ENCODE data around the gene TLX3. TPM values are rescaled to one million over a fixed set of nuclear protein-coding genes. Genes with fewer than 3 reads are reported as not detected.

TLX3 gene
- total RNA-seq, 4 donors from 2014 or later = not detected

- Histone ChIP-seq H3K9me3 (no peaks in the 10 kb centered on the region), H3K4me1 (peaks cover 0 to 56% (median 0%) of the 10 kb centered on the region in 4 donors), H3K27me3 (peaks cover 0 to 71% of the 10 kb centered on the region in 2 donors), H3K4me3 (peak overlapping the region in 1 of 4 donors; percentile 6), H3K36me3 (no peaks in the 10 kb centered on the region), H3K27ac (no peak overlapping the region)
- TF ChIP-seq CTCF (IDR thresholded peaks at IDR 0.05) (no peak), POLR2A (IDR thresholded peaks at IDR 0.05) (no peak)
- no peak for DNase-seq
Observed at GRCh38 chr5:171315386-171315891, 6.4 kb downstream of the TLX3 start.

- Histone ChIP-seq H3K27me3 (peaks cover 0 to 67% of the 10 kb centered on the region in 2 donors), H3K4me1 (peaks cover 0 to 52% (median 0%) of the 10 kb centered on the region in 4 donors), H3K9me3 (no peaks in the 10 kb centered on the region), H3K36me3 (no peaks in the 10 kb centered on the region), H3K27ac (no peak overlapping the region), H3K4me3 (peak overlapping the region in 1 of 4 donors; percentile 1)
- DNase-seq = no peak
- TF ChIP-seq POLR2A (IDR thresholded peaks at IDR 0.05) (no peak), CTCF (IDR thresholded peaks at IDR 0.05) (no peak)
Observed at GRCh38 chr5:171315925-171316257, 6.8 kb downstream of the TLX3 start.

- Histone ChIP-seq H3K4me1 (peaks cover 0 to 46% (median 0%) of the 10 kb centered on the region in 4 donors), H3K9me3 (no peaks in the 10 kb centered on the region), H3K27ac (no peak overlapping the region), H3K4me3 (peak overlapping the region in 1 of 4 donors; percentile 1), H3K36me3 (no peaks in the 10 kb centered on the region), H3K27me3 (peaks cover 0 to 61% of the 10 kb centered on the region in 2 donors)
- TF ChIP-seq POLR2A (IDR thresholded peaks at IDR 0.05) = no peak
- TF ChIP-seq CTCF (IDR thresholded peaks at IDR 0.05) = no peak
- DNase-seq = no peak
Observed at GRCh38 chr5:171316258-171317121, 7.4 kb downstream of the TLX3 start.

- H3K27ac ChIP-seq = no peak overlapping the region
- peaks cover 0 to 54% of the 10 kb centered on the region in 2 donors for H3K27me3 ChIP-seq
- H3K36me3 ChIP-seq = no peaks in the 10 kb centered on the region
- DNase-seq = no peak
- H3K4me3 ChIP-seq = no peak overlapping the region
- no peaks in the 10 kb centered on the region for H3K9me3 ChIP-seq
- TF ChIP-seq POLR2A (IDR thresholded peaks at IDR 0.05) (no peak), CTCF (IDR thresholded peaks at IDR 0.05) (no peak)
- H3K4me1 ChIP-seq = peaks cover 0 to 38% (median 0%) of the 10 kb centered on the region in 4 donors
Observed at GRCh38 chr5:171317230-171317629, 8.2 kb downstream of the TLX3 start.

GRCh38 chr5:171318026-171318425 lies 9.0 kb downstream of the TLX3 start:
- H3K4me3 ChIP-seq = no peak overlapping the region
- H3K36me3 ChIP-seq = no peaks in the 10 kb centered on the region
- H3K9me3 ChIP-seq = no peaks in the 10 kb centered on the region
- TF ChIP-seq CTCF (IDR thresholded peaks at IDR 0.05) (no peak), POLR2A (IDR thresholded peaks at IDR 0.05) (no peak)
- H3K4me1 ChIP-seq = peaks cover 0 to 32% (median 0%) of the 10 kb centered on the region in 4 donors
- no peak for DNase-seq
- H3K27me3 ChIP-seq = peaks cover 0 to 48% of the 10 kb centered on the region in 2 donors
- no peak overlapping the region for H3K27ac ChIP-seq
